ENCODE measurements around the gene ABR.
"Not testable (repeated sequence)": the region's sequence is repeated elsewhere in the genome, so short reads cannot be mapped to it uniquely, and the experiment has no call there.

The ABR gene

DNA sequence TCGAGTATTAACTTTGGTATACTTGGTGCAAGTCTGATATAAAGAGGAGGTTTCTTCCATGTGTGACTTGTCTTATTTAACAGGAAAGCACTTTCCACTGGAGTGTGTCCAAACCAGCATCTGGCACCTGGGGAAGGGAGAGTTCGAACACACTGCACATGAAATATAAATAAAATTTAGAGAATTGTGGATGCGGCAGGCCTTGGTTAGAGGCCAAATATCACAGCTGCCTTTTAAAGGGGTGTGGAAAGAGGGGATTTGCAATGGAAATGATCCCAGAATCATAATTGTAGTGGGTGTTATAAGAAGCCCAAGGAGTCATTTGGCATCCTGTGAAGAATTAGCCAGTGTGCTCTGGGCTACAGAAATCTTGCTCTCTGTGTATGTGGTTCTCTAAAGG lies 195.9 kb downstream of the ABR start:
- DNase-seq (ENCODE audit: low read depth): no peak

DNA sequence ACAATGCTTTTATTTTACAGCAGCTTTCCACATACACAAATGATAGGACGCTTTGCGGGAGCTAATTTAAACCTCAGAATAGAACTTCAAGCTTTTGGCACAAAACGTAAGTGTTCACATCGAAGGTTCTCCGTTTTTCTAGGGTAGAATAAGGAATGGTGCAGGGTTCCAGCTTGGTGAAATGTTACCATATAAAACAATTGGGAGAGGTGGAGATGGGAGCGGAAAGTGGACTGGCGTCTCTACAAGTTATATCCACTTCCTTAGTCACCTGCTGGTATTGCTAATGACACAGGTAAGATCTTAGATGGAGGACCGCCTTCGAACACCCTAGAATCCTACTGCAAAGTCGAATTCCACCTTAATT lies 198.5 kb downstream of the ABR start:
- DNase-seq (ENCODE audit: low read depth): no peak

DNA sequence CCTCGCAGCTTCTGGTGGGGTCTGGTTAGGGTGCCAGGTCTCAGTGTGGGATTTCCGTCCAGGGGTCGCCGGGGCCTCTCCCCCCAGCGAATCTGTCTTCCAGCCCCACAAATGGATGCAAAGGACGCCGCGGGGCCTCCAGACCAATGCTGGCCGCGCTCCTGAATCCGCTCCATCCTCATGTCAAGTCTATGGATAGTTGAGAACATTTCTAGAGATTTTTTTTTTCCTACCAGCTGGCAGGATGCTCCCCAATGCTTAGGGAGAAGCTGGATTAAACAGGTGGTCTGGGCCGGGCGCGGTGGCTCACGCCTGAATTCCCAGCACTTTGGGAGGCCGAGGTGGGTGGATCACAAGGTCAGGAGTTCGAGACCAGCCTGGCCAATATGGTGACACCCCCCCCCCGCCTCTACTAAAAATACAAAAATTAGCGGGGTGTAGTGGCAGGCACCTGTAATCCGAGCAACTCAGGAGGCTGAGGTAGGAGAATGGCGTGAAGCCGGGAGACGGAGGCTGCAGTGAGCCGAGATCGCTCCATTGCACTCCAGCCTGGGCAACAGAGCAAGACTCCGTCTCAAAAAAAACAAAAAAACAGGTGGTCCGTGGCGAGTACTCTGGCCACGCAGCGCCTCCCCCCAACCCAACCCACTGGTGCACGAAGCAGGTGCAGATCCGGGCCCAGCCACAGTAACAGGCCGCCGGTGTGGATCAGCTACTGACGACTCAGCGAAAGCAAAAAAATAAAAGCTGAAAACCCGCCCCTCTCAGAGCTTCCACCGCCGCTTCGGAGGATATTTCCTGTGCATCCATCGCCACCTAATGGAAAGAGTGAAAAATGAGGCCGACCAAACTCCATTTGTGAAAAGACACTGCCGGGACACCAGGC lies 199.1 kb downstream of the ABR start:
- DNase-seq (ENCODE audit: low read depth): no peak

DNA sequence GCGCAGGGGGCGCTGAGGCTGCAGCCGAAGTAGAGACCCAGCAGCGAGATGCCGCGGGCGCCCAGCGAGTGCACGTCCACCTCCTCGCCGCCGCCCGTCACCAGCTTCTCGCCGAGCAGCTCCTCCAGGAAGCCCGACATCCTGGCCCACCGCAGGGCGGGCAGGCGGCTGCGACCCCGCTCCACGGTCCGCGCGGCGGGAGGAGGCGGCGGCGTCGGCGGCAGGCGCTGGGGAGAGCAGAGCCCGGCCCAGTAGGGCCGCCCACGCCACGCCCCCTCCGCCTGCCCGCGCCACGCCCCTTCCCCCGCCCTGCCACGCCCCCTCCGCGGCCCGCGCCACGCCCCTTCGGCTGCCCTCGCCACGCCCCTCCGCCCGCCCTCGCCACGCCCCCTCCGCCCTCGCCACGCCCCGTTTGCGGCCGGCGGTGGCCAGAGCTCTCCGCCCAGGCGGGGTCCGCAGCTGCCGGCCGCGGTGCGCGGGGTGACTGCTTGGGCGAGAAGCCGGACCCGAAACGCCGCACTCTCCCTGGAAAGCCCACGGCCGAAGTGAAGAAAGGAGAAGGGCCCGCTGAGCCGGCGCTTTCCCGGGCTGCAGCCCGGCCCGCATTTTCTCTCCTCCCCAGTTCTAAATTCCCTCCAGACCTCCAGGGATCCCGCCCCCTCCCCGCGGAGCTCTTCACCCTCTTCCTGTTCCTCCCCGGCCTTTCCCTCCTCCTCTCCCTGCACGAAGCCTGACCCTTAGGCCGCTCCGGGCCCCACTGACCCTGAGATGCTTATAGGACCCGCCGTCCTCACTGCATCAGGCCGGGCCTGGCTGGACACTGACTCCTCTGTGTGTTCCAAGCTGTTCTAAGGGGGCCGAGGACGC lies 200.0 kb downstream of the ABR start, which contains the start of gene NXN:
Gene NXN (minus strand): TSS at position 238 of the 867 bp plus-strand sequence.
- DNase-seq (ENCODE audit: low read depth): no peak

DNA sequence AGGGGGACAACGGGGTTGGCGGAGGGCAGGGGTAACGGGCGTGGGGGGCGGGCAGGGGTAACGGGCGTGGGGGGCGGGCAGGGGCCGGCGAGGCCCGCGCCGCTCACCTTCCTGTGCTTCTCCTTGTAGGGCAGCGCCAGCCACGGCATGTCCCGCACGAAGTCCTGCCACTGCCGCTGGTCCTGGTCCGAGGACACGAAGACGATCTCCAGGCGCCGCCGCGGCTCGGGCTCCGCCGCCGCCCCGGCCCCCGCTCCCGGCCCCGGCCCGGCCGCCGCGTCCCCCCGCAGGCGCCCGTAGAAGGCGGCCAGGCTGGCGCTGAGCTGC lies 200.6 kb downstream of the ABR start:
- DNase-seq (ENCODE audit: low read depth): no peak

DNA sequence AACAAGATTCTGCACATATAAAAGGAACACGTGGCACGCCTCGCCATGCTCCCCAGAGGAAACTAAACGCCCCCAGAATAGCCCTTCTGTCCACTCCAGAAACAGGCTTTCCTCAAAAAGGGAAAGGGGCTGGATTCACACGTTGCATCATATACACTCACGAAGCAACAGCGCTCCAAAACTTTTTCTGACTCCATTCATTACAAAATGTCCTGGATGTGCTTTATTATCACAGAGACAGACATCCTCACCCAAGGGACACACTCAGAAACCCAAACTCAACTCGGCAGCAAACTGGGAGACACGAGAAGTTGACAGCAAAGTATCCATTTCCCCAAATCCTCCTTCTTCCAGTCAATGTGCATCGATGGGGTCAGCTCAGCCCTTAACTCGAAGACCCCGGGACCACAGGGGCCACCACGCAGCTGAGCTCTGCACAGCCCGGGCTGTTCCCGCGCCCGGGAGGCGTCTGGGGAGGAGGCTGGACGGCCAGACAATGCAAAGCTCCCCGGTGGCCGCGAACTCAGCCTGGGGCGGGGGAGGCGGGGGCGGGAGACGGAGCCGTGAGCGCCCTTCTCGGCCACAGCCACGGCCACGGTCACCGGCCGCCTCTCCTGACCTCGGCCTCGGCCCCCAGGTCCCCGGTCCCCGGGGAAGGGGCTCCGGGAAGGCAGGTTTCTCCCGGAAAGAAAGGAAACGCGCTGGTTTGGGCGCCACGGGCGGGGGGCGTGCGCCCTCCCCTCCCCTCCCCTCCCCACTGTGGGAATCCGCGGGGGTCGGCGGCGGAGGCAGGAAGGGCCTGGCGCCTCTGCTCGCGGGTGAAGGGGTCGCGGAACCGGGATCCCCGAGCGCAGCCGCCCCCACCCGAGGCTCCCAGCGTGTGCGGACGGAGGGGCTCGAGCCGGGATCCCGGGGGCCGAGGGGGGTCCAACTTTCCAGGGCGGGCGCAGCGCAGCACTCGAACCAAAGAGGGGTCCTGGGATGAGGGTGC lies 201.4 kb downstream of the ABR start:
- no peak for DNase-seq (ENCODE audit: low read depth)

DNA sequence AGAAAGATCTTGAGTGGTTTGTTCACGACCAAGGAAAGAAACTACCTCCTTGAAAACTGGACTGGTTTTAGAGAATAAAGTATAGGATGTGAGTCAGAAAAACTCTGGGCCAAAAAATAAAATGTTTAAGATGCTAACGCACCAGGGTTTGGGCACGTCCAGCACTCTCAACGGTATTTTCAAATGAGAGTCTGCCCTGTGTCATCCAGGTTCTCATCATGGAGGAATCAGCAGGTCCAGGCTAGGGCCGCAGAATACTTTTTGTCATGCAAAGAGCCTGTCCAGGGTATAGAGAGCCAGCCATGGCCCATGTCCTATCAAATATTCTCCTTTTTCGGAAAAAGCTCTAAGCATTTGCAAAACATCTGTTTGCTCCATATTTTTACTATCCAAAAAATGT lies 202.6 kb downstream of the ABR start:
- DNase-seq (ENCODE audit: low read depth): no peak

DNA sequence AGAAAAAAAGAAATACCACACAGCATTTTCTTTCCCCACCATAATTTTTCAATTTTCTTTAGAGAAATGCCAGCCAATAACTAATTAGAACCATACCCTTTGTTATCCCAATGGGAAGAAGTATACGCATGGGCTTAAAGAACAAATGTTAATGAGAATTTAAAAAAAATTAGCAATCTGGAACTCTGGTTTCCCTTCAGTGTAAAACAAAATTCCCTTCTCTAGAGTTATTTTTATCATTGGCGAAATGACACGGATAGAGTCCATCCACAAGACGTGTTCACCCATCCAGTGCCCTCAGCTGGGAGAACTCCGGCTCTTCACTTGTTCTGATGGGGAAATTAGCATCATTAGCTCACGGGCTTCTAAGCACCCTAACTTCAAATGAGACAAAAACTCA lies 203.5 kb downstream of the ABR start:
- DNase-seq (ENCODE audit: low read depth): no peak

DNA sequence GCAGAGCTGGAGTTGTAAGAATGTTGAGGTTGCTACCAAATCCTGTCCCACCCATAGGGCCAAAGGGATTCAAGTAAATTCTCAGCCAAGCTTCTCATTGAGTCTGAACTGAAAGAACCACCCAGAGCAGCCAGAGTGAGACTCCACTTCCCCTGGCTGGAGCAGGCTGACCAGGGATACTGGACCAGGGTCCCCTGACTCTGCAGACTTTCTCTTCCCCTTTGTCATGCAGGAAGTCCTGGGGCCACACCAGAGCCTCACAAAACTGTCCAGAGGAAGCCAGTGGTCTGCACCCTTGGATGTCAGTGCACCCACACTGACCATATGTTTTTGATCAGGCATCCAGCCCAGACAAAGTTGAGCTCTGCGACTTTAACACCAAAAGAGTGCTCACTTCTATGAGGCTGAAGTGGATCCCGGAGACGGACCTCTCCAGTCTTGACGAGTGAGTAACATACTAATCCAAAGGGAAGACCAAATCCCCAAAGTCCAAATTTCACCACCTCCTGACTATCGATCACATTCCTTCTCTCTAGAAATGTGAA lies 204.3 kb downstream of the ABR start:
- no peak for DNase-seq (ENCODE audit: low read depth)

DNA sequence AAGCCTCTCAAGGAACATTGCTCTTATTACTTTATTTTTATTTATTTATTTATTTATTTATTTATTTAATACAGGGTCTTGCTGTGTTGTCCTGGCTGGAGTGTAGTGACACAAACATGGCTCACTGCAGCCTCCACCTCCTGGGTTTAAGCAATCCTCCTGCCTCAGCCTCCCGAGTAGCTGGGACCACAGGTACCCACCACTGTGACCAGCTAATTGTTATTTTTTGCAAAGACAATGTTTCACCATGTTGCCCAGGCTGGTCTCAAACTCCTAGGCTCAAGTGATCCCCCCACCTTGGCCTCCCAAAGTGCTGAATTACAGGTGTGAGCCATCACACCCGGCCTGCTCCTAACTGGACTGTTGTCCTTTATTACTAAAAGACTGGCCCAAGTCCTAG lies 205.0 kb downstream of the ABR start:
- DNase-seq (ENCODE audit: low read depth): not testable (repeated sequence)

DNA sequence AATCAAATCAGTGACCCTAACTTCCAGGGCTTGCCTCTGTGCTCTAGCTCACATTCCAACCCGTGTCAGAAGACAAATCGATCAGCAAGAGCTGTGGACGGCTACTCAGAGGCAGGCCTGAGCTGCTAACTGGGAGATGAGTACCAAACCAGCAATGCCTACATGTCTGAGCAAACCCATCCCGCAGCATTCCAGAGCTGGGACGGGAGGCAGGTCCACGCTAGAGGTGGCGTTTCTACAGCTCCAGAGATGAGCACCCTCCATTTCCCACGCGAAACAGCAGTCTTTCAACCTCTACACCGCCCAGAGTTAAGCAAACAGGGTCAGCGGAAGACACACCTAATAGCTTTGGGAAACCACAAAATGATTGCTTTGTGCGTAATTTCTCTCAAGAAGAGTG lies 206.7 kb downstream of the ABR start:
- no peak for DNase-seq (ENCODE audit: low read depth)

DNA sequence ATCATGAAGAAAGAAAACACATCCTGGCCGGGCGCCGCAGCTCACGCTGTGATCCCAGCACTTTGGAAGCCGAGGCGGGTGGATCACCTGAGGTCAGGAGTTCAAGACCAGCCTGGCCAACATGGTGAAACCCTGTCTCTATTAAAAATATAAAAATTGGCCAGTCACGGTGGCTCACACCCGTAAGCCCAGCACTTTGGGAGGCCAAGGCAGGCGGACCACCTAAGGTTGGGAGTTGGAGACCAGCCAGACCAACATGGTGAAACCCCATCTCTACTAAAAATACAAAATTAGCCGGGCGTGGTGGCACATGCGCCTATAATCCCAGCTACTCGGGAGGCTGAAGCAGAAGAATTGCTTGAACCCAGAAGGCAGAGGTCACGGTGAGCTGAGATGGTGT lies 207.9 kb downstream of the ABR start:
- not testable (repeated sequence) for DNase-seq (ENCODE audit: low read depth)

DNA sequence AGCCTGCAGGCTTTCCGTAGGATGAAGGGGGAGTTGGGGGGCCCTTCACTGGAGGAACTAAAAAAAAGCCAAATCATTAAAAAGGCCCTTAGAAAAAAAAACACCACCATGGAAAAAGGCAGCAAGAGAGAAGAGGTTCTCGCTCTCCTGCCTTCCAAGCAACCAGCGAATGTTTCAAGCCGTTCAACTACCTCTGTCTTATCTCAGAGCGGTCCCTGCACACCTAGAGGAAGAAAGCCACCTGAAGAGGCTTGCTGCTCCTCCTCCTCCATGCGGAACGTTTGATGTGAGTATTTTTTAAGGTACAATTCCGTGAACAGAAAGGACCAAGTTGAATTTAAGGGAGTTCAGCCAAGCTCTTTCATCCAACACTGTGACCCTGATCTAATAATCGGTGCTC lies 209.4 kb downstream of the ABR start:
- no peak for DNase-seq (ENCODE audit: low read depth)

DNA sequence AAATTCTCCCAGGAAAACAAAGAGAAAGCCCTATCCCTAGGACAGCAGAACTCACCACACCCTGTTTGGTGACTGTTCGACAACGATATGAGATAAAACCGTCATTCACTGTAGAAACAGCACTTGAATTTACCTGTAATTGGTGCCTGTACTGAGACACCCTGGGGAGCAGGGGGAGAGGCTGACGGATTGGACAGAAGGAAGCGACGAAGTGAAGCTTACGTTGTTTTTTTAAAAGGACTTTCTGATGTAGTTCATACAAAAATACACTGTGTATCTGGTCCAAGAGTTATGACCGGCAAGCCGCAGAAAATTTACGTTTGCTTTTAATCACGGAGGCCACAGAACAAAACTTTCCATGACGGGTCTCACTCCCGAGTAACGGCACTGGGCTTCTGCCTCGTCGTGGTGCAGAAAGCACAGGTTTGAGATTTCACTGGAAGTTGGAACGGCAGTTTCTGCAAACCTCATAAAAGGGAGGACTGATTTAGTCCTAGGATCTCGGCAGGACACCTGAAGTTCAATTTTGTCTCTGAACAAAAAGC lies 209.9 kb downstream of the ABR start:
- no peak for DNase-seq (ENCODE audit: low read depth)

DNA sequence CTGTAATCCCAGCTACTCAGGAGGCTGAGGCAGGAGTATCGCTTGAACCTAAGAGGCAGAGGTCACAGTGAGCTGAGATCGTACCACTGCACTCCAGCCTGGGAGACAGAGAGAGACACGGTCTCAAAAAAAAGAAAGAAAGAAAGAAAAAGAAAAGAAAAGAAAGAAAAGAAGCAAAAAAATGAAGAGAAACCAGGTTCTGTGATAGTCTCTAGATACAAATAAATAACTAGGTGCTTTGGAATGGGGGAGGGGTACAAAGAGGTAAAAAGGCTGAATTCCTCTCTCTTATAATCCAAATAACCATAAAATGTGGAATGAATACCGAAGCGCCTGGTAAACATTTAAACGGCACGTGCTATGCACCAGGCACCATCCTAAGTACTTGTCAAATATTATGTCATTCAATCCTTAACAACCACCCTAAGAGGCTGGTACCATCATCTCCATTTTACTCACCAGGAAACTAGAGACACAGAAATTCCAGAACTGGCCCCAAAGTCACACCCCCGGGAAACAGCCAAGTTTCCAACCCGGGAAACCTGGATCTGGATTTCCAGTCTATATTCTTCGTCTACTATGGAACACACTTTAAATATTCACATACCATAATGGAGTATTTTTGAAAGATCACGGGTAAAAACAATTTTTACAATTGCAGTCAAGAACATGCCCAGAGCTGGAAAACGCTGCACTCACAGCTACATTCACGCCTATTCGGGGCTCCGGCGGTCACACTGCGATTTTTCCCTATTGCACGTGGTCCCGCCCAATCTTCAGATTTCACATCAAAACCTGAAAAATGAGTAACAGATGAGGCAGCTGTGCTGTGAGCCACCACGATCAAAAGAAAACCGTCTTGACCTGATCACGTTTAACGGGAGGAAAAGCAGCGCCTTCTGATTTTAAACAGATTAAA lies 210.7 kb downstream of the ABR start:
- no peak for DNase-seq (ENCODE audit: low read depth)

DNA sequence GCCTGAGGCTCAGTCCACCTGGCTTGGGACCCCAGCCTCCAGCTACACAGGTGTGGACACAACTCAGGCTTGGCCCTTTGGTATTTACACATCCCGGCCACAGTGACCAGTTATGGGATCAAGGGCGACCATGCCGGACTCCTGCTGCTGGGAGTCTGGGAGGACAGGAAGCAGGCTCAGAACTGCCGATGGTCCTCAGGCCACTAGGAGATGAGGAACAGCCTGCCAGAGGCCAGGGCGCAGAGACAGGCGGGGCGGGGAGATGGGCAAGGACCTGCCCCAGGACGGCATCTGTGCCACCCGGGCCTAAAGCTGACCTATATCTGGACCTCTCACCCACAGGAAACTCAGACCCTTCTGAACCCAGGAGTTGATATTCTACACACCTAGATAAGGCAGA lies 212.7 kb downstream of the ABR start:
- DNase-seq (ENCODE audit: low read depth): no peak

DNA sequence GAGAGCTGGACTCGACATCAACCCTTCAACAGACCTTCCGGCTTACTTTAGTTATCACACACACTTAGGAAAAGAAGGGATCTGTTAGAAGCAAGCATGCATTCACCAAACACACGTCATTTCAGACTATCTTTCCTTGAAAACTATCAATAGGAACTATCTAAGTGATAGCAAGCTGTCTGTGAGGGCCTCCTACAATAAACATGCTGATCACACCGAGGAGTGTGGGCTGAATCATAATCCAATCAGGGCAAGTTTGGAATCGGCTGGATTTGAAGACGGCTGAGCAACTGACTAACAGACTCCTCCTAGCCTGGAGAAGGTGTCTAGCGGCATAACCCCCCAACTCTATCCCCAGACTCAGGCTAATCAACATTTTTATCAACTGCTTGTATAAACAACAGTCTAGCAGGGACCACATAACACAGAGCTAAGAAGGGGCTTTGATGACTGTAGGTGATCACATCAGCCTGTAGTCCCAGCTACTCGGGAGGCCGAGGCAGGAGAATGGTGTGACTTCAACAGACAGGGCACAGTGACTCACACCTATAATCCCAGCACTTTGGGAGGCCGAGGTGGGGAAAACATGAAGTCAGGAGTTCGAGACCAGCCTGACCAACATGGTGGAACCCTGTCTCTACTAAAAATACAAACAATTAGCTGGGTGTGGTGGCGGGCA lies 214.3 kb downstream of the ABR start:
- DNase-seq (ENCODE audit: low read depth): no peak

DNA sequence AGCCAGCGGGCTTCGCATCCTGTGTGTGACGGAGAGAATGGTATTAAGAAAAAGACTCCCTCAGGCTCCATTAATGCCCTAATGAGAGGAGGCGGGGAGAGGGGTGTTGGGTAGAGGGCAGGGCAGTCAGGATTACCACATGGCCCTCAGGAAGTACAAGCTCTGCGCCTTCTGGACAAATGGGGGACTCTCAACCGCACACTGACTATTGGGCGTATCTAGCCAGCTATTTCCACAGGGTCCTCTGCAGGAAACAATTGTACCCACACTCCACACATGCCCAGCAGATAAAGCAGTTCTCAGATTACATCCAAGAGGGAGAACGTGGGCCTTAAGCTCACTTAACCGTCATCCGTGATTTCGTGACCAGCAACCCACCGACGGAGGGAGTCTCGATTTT lies 214.9 kb downstream of the ABR start:
- DNase-seq (ENCODE audit: low read depth): no peak

DNA sequence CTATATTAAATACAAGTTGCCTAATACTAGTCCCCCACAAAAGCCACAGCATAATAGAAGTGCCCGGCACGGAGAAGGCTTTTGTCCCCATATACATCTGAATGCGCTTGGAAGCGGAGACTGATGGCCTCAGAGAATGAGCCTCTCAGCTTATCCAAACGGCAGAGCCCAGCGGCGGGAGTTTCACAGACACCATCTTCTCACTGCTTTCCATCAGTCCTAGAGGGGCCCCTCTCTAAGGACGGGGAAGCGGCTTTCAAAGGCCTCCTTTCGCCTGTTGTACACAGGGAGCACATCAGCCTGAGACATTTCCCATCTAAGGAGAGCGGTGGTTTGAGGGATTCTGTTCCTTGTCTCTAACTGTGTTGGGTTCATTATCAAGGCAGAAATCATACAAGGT lies 217.1 kb downstream of the ABR start:
- no peak for DNase-seq (ENCODE audit: low read depth)

DNA sequence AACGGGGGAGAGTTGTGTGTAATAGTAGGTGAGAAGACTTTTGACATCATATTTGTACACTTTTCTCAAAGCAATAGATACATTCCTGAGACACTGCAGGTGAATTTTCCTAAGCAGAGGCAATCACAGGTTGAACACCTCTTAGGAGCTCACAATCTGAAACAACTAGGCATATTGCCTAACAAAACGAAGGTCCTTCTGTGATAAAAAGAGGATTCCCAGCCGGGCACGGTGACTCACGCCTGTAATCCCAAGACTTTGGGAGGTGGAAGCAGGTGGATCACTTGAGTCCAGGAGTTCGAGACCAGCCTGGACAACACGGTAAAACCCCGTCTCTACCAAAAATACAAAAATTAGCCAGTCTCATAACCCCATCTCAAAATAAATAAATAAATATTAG lies 217.6 kb downstream of the ABR start:
- no peak for DNase-seq (ENCODE audit: low read depth)
